Fibroblast of the aortic adventitia (primary cell): ENCODE results near the gene RAPGEF3. TPM values are rescaled to one million over a fixed set of nuclear protein-coding genes. Genes with fewer than 3 reads are reported as not detected.

Experiments used
- DNase-seq: peaks from one replicate; pipeline ENCODE4 v3.0.0-alpha.2; 2010; ENCODE audit warnings: low read depth
- H3K4me3 ChIP-seq: 2 replicates; pipeline ENCODE4 v1.5.1; 2011; ENCODE audit warnings: low read depth, mild to moderate bottlenecking, control low read depth, low read length, moderate library complexity
- total RNA-seq: library from RNA; depleted of rRNA; stranded (reverse); fragments of >200 nt; gene quantifications from 2 replicates; pipeline ENCODE4 v1.2.3, GENCODE V29; 2012; ENCODE audit warnings: low replicate concordance
- TF ChIP-seq, protein P1 (sequence below): IDR thresholded peaks from 2 replicates; pipeline ENCODE4 v1.5.1; 2011; ENCODE audit warnings: mild to moderate bottlenecking, low read length, control low read depth, inconsistent platforms; ENCODE audit not compliant: insufficient read depth

The RAPGEF3 gene
- total RNA-seq, 1 donor, result 5.2 TPM

- peak overlapping the region; percentile 84 for H3K4me3 ChIP-seq
- DNase-seq, result no peak
- TF ChIP-seq, protein P1, sequence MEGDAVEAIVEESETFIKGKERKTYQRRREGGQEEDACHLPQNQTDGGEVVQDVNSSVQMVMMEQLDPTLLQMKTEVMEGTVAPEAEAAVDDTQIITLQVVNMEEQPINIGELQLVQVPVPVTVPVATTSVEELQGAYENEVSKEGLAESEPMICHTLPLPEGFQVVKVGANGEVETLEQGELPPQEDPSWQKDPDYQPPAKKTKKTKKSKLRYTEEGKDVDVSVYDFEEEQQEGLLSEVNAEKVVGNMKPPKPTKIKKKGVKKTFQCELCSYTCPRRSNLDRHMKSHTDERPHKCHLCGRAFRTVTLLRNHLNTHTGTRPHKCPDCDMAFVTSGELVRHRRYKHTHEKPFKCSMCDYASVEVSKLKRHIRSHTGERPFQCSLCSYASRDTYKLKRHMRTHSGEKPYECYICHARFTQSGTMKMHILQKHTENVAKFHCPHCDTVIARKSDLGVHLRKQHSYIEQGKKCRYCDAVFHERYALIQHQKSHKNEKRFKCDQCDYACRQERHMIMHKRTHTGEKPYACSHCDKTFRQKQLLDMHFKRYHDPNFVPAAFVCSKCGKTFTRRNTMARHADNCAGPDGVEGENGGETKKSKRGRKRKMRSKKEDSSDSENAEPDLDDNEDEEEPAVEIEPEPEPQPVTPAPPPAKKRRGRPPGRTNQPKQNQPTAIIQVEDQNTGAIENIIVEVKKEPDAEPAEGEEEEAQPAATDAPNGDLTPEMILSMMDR, result no peak
These were observed 54.0 kb downstream of the RAPGEF3 start for GRCh38 chr12:47704719-47705118.

- TF ChIP-seq, protein P1, result no peak
- H3K4me3 ChIP-seq, result no peak overlapping the region
- DNase-seq, result no peak
These were observed 58.4 kb downstream of the RAPGEF3 start for GRCh38 chr12:47700263-47700662.

- TF ChIP-seq, protein P1, result no peak
- H3K4me3 ChIP-seq, result no peak overlapping the region
- DNase-seq, result no peak
These were observed 60.0 kb downstream of the RAPGEF3 start for GRCh38 chr12:47698631-47699030.

- TF ChIP-seq, protein P1, result no peak
- no peak for DNase-seq
These were observed 60.6 kb downstream of the RAPGEF3 start for GRCh38 chr12:47698055-47698454.

DNA sequence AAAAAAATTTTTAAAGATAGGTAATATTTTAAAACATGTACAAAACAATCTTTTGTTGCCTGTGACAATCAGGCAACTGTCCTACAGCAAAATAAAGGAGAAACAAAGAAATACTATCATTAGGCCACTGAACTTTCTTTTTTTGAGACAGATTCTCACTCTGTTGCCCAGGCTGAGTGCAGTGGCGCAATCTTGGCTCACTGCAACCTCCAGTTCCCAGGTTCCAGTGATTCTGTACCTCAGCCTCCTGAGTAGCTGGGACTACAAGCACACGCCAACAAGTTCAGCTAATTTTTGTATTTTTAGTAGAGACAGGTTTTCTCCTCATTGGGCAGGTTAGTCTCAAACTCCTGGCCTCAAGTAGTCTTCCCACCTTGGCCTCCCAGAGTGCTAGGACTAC lies 69.5 kb downstream of the RAPGEF3 start:
- TF ChIP-seq, protein P1, result no peak

More at GRCh38 chr12:47698055-47698454, 60.6 kb downstream of the RAPGEF3 start:
- H3K4me3 ChIP-seq, result no peak overlapping the region

GRCh38 chr12:47687636-47688035 lies 71.0 kb downstream of the RAPGEF3 start:
- H3K4me3 ChIP-seq, result no peak overlapping the region
- DNase-seq, result no peak
- TF ChIP-seq, protein P1, result no peak

More for the DNA sequence above, 69.5 kb downstream of the RAPGEF3 start:
- no peak for DNase-seq
- H3K4me3 ChIP-seq, result no peak overlapping the region

- H3K4me3 ChIP-seq, result no peak overlapping the region
- TF ChIP-seq, protein P1, result peak; percentile 86
- DNase-seq, result peak; percentile 75
These were observed 71.9 kb downstream of the RAPGEF3 start for GRCh38 chr12:47686645-47687240.
